A673 (cell line): Measurements from ENCODE around the gene LDB1.

ENCODE experiments used
- CTCF ChIP-seq: fragments of 300-800, 200-600 bp; sonication (generic); conservative IDR thresholded peaks from 2 replicates; pipeline ENCODE4 v1.5.1; 2017; ENCODE audit warnings: low read depth, mild to moderate bottlenecking, antibody characterized with exemption, low read length, moderate library complexity, mixed read lengths
- EZH2 ChIP-seq: fragments of 200-600 bp; sonication (generic); IDR thresholded peaks from 2 replicates; pipeline ENCODE4 v1.6.1; 2017; ENCODE audit warnings: borderline replicate concordance, low read depth, mild to moderate bottlenecking, mixed read lengths, antibody characterized with exemption, low read length; ENCODE audit not compliant: poor library complexity, severe bottlenecking

- no peak for TF ChIP-seq CTCF
- no peak for TF ChIP-seq EZH2
These were observed 32.4 kb upstream of the LDB1 start for GRCh38 chr10:102152545-102152890.
